SK-N-SH treated with all-trans-retinoic acid at 6 μM for 48 hours (cell line): ENCODE results near the gene ABT1.

Experiments
- ATAC-seq: fragments of 200-7000 bp; cut with Tn5 transposase; 3 replicates; pipeline ENCODE4 v1.9.1; 2020; ENCODE audit warnings: mild to moderate bottlenecking, moderate library complexity
- CSDC2 ChIP-seq: fragments of 250-450 bp; sonication (Bioruptor Pico); IDR thresholded peaks from 2 replicates; pipeline ENCODE4 v1.5.0; 2020; ENCODE audit warnings: mild to moderate bottlenecking, moderate library complexity
- ISL1 ChIP-seq: fragments of 250-450 bp; sonication (Bioruptor Pico); IDR thresholded peaks from 2 replicates; pipeline ENCODE4 v2.1.2; 2022; ENCODE audit warnings: mild to moderate bottlenecking, moderate library complexity
- OSR1 ChIP-seq: fragments of 250-450 bp; sonication (Bioruptor Pico); IDR thresholded peaks from 2 replicates; pipeline ENCODE4 v1.8.0; 2022; ENCODE audit warnings: moderate library complexity, mild to moderate bottlenecking, inconsistent platforms
- SNAI2 ChIP-seq: fragments of 250-450 bp; sonication (Bioruptor Pico); IDR thresholded peaks from 2 replicates; pipeline ENCODE4 v1.5.0; 2020; ENCODE audit warnings: mild to moderate bottlenecking, moderate library complexity
- TCF4 ChIP-seq: fragments of 250-450 bp; sonication (Bioruptor Pico); IDR thresholded peaks from 2 replicates; pipeline ENCODE4 v1.8.0; 2021; ENCODE audit warnings: mild to moderate bottlenecking, moderate library complexity, borderline replicate concordance
- TOX ChIP-seq: fragments of 250-450 bp; sonication (Bioruptor Pico); IDR thresholded peaks from 2 replicates; pipeline ENCODE4 v1.8.0; 2021; ENCODE audit warnings: mild to moderate bottlenecking, moderate library complexity, borderline replicate concordance
- ZFP3 ChIP-seq: fragments of 250-450 bp; sonication (Bioruptor Pico); IDR thresholded peaks from 2 replicates; pipeline ENCODE4 v1.5.0; 2020; ENCODE audit warnings: mild to moderate bottlenecking, moderate library complexity
- ZFP30 ChIP-seq: fragments of 450-650 bp; formaldehyde crosslinking; IDR thresholded peaks from 2 replicates; pipeline ENCODE4 v1.5.0; 2022; ENCODE audit warnings: mild to moderate bottlenecking, moderate library complexity
- ZNF8 ChIP-seq: fragments of 450-650 bp; formaldehyde crosslinking; IDR thresholded peaks from 2 replicates; pipeline ENCODE4 v1.5.0; 2020; ENCODE audit warnings: mild to moderate bottlenecking, moderate library complexity
- TF ChIP-seq, protein P1 (sequence below): fragments of 250-450 bp; sonication (Bioruptor Pico); IDR thresholded peaks from 2 replicates; pipeline ENCODE4 v1.8.0; 2021; ENCODE audit warnings: low read depth, mild to moderate bottlenecking, moderate library complexity, borderline replicate concordance
- TF ChIP-seq, protein P2 (sequence below): fragments of 250-450 bp; sonication (Bioruptor Pico); IDR thresholded peaks from 2 replicates; pipeline ENCODE4 v1.5.1; 2020; ENCODE audit warnings: low read depth, mild to moderate bottlenecking, moderate library complexity
- TF ChIP-seq, protein P3 (sequence below): fragments of 250-450 bp; sonication (Bioruptor Pico); IDR thresholded peaks from 2 replicates; pipeline ENCODE4 v1.5.0; 2020; ENCODE audit warnings: mild to moderate bottlenecking, moderate library complexity
- TF ChIP-seq, protein P4 (sequence below): fragments of 250-450 bp; sonication (Bioruptor Pico); IDR thresholded peaks from 2 replicates; pipeline ENCODE4 v1.5.1; 2021; ENCODE audit warnings: mild to moderate bottlenecking, moderate library complexity
- TF ChIP-seq, protein P5 (sequence below): fragments of 250-450 bp; sonication (Bioruptor Pico); IDR thresholded peaks from 2 replicates; pipeline ENCODE4 v1.8.0; 2020; ENCODE audit warnings: mild to moderate bottlenecking, moderate library complexity, borderline replicate concordance

ABT1 gene

DNA sequence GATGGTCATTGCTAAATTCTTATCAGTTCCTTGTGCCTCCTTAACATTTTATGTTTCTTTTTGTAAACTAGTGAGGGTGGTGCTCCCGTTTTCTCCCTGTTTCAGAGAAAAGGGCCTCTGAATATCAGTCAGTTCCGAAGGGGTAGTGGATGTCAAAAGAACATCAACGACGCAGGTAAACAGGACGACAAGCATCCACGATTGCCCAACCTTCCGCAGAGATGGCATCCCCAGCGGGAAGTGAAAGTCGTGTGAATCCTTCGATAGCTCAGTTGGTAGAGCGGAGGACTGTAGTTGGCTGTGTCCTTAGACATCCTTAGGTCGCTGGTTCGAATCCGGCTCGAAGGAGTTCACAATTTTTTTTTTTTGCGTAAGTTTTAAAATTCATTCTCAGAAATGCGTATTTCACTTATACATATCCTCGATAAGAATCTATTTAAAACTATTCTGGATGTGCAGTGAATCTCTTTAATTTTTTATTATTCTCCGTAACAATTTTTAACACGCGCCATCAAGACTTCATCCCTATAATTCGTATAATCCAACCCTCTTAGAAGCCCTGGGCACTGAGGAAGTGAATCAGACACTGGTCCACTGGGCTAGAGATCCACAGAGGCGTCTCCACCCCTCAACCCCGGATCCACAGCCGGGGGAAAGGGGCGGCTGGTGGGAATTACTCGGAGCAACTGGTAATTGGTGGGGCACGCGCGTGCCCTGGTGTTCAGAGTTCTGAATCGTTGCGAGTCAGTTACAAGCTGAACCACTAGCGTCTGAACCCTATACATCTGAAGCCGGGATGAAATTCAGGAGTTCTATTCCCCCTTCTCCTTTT is 27.9 kb upstream of the ABT1 start:
- ATAC-seq = peak; percentile 62
- no peak for TF ChIP-seq ISL1 (CRISPR knock-in tag)
- TF ChIP-seq, protein P1, sequence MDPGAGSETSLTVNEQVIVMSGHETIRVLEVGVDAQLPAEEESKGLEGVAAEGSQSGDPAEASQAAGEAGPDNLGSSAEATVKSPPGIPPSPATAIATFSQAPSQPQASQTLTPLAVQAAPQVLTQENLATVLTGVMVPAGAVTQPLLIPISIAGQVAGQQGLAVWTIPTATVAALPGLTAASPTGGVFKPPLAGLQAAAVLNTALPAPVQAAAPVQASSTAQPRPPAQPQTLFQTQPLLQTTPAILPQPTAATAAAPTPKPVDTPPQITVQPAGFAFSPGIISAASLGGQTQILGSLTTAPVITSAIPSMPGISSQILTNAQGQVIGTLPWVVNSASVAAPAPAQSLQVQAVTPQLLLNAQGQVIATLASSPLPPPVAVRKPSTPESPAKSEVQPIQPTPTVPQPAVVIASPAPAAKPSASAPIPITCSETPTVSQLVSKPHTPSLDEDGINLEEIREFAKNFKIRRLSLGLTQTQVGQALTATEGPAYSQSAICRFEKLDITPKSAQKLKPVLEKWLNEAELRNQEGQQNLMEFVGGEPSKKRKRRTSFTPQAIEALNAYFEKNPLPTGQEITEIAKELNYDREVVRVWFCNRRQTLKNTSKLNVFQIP (CRISPR knock-in tag) = no peak
- no peak for TF ChIP-seq ZFP3 (CRISPR knock-in tag)
- TF ChIP-seq, protein P2, sequence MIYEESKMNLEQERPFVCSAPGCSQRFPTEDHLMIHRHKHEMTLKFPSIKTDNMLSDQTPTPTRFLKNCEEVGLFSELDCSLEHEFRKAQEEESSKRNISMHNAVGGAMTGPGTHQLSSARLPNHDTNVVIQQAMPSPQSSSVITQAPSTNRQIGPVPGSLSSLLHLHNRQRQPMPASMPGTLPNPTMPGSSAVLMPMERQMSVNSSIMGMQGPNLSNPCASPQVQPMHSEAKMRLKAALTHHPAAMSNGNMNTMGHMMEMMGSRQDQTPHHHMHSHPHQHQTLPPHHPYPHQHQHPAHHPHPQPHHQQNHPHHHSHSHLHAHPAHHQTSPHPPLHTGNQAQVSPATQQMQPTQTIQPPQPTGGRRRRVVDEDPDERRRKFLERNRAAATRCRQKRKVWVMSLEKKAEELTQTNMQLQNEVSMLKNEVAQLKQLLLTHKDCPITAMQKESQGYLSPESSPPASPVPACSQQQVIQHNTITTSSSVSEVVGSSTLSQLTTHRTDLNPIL (CRISPR knock-in tag) = no peak
- TF ChIP-seq, protein P3, sequence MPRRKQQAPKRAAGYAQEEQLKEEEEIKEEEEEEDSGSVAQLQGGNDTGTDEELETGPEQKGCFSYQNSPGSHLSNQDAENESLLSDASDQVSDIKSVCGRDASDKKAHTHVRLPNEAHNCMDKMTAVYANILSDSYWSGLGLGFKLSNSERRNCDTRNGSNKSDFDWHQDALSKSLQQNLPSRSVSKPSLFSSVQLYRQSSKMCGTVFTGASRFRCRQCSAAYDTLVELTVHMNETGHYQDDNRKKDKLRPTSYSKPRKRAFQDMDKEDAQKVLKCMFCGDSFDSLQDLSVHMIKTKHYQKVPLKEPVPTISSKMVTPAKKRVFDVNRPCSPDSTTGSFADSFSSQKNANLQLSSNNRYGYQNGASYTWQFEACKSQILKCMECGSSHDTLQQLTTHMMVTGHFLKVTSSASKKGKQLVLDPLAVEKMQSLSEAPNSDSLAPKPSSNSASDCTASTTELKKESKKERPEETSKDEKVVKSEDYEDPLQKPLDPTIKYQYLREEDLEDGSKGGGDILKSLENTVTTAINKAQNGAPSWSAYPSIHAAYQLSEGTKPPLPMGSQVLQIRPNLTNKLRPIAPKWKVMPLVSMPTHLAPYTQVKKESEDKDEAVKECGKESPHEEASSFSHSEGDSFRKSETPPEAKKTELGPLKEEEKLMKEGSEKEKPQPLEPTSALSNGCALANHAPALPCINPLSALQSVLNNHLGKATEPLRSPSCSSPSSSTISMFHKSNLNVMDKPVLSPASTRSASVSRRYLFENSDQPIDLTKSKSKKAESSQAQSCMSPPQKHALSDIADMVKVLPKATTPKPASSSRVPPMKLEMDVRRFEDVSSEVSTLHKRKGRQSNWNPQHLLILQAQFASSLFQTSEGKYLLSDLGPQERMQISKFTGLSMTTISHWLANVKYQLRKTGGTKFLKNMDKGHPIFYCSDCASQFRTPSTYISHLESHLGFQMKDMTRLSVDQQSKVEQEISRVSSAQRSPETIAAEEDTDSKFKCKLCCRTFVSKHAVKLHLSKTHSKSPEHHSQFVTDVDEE = no peak
- TF ChIP-seq ZNF8 (CRISPR knock-in tag) = no peak
- TF ChIP-seq SNAI2 (CRISPR knock-in tag) = no peak

DNA sequence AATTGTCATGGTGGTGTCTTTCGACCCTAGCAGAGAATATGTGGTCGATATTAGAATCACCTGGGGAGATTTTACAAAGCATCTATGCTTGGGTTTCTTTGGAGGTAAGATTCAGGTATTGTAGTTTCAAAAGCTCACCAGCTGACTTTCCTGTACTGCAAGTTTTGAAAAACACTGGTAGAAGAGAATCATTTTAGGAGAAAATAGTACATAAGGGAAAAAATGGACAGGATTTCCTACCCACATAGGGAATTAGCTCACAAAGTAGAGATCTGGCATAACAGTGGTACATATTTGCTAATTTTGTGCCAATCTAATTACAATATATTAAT is 27.4 kb upstream of the ABT1 start:
- ATAC-seq = no peak
- TF ChIP-seq OSR1 (CRISPR knock-in tag) (no peak), SNAI2 (CRISPR knock-in tag) (no peak), ISL1 (CRISPR knock-in tag) (no peak), ZFP3 (CRISPR knock-in tag) (no peak), ZFP30 (CRISPR knock-in tag) (no peak), TCF4 (CRISPR knock-in tag) (no peak)
- TF ChIP-seq, protein P3 = no peak
- TF ChIP-seq, protein P1 (CRISPR knock-in tag) = no peak

DNA sequence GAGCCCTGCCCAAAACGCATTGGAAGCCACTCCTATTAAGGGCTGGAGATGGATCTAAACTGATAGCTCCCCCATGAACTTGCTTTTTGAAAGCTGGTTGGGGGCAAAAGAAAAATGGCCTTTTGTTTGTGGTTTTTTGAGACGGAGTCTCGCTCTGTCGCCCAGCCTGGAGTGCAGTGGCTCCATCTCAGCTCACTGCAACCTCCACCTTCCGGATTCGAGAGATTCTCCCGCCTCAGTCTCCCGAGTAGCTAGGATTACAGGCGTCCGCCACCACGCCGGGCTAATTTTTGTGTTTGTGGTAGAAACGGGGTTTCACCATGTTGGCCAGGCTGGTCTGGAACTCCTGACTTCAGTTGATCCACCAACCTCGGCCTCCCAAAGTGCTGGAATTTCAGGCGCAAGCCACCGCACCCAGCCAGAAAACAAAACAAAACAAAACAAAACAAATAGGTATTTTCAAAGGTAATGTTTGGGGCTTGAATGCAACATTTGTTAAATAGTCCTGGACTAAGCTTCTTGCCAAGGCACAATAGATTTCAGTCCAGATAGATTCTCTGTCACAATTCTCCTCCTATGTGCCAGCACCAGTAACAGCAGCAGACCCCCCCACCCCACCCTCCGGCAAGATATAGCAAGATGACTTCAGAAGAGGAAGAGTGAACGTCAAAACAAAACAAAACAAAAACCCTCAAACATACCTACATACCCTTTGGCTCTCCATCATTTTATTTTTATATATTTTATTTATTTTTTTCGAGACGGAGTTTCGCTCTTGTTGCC is 26.5 kb upstream of the ABT1 start:
- ATAC-seq = no peak
- no peak for TF ChIP-seq ZFP3 (CRISPR knock-in tag)
- TF ChIP-seq, protein P4, sequence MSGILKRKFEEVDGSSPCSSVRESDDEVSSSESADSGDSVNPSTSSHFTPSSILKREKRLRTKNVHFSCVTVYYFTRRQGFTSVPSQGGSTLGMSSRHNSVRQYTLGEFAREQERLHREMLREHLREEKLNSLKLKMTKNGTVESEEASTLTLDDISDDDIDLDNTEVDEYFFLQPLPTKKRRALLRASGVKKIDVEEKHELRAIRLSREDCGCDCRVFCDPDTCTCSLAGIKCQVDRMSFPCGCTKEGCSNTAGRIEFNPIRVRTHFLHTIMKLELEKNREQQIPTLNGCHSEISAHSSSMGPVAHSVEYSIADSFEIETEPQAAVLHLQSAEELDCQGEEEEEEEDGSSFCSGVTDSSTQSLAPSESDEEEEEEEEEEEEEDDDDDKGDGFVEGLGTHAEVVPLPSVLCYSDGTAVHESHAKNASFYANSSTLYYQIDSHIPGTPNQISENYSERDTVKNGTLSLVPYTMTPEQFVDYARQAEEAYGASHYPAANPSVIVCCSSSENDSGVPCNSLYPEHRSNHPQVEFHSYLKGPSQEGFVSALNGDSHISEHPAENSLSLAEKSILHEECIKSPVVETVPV (CRISPR knock-in tag) = no peak
- TF ChIP-seq SNAI2 (CRISPR knock-in tag) = no peak
- TF ChIP-seq ZNF8 (CRISPR knock-in tag) = no peak
- no peak for TF ChIP-seq CSDC2 (CRISPR knock-in tag)
- TF ChIP-seq TCF4 (CRISPR knock-in tag) = no peak
- TF ChIP-seq, protein P3 = no peak
- TF ChIP-seq, protein P5, sequence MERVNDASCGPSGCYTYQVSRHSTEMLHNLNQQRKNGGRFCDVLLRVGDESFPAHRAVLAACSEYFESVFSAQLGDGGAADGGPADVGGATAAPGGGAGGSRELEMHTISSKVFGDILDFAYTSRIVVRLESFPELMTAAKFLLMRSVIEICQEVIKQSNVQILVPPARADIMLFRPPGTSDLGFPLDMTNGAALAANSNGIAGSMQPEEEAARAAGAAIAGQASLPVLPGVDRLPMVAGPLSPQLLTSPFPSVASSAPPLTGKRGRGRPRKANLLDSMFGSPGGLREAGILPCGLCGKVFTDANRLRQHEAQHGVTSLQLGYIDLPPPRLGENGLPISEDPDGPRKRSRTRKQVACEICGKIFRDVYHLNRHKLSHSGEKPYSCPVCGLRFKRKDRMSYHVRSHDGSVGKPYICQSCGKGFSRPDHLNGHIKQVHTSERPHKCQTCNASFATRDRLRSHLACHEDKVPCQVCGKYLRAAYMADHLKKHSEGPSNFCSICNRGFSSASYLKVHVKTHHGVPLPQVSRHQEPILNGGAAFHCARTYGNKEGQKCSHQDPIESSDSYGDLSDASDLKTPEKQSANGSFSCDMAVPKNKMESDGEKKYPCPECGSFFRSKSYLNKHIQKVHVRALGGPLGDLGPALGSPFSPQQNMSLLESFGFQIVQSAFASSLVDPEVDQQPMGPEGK (CRISPR knock-in tag) = no peak
- TF ChIP-seq, protein P2 (CRISPR knock-in tag) = no peak
- no peak for TF ChIP-seq TOX (CRISPR knock-in tag)
